Keratinocyte (primary cell): ENCODE results near the gene SIGLEC1.

Experiments used
- CTCF ChIP-seq, 3 experiments: IDR thresholded peaks in 1 of 3; conservative IDR thresholded peaks in 1 of 3; optimal IDR thresholded peaks in 1 of 3; 2 replicates in 2 of 3; 3 replicates in 1 of 3; pipeline versions ENCODE3 to v1.5.1; 2011; ENCODE audit warnings: low read length in 3 of 3, mild to moderate bottlenecking in 3 of 3, moderate library complexity in 2 of 3, control low read depth in 1 of 3, inconsistent platforms in 1 of 3; ENCODE audit not compliant: insufficient read depth in 2 of 3; ENCODE audit errors: extremely low read depth in 1 of 3
- EZH2 ChIP-seq: IDR thresholded peaks from one replicate; pipeline ENCODE4 v1.6.1; 2012; ENCODE audit warnings: inconsistent platforms, mild to moderate bottlenecking, low read length, moderate library complexity

DNA sequence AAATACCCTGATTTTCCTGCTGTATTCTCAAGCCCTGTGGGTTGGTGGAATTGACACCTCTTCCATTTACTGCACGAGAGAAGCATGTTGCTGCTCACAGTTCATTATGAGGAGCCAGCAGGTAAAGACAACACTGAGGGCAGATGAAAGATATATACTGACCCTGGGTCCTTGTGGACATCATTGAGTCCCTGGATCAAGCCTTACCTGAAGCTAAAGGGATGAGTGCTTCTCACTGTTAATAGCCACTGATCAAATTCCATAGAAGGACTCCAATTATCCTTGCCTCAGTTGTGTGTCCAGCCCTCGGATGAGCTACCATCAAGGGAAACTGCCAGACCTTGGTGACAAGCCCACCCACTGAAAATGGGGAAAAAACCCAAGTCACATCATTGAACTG, 7.7 kb upstream of the SIGLEC1 start:
- no peak for TF ChIP-seq CTCF (optimal IDR thresholded peaks at IDR 0.05 in 1 of 3, IDR thresholded peaks at IDR 0.05 in 1 of 3, conservative IDR thresholded peaks at IDR 0.05 in 1 of 3; ENCODE audit: extremely low read depth in 1 of 3, insufficient read depth in 2 of 3, low read length in 3 of 3)
- TF ChIP-seq EZH2, result no peak
